ENCODE results near the gene OPRM1.

OPRM1 gene

GRCh38 chr6:154161689-154162088, 122.6 kb downstream of the OPRM1 start:
- CTCF ChIA-PET = interaction anchor here (5.7 kb wide), 1 partner anchor 114 kb away, joined by 54 read pairs; no protein-coding TSS in a partner anchor
- peak; percentile 49 for DNase-seq (ENCODE audit: extremely low spot score)
- TF ChIP-seq CTCF (IDR thresholded peaks at IDR 0.05; ENCODE audit: control extremely low read depth, extremely low read depth, low read depth, missing control alignments) = no peak
- POLR2A ChIA-PET = no interaction called here

- TF ChIP-seq CTCF (IDR thresholded peaks at IDR 0.05; ENCODE audit: control extremely low read depth, extremely low read depth, low read depth, missing control alignments) = no peak
- DNase-seq (ENCODE audit: extremely low spot score) = no peak
- CTCF ChIA-PET = interaction anchor here (0.9 to 2.6 kb wide), 6 partner anchors 9 to 113 kb away, joined by 3 to 10 read pairs (median 3); no protein-coding TSS in a partner anchor
- POLR2A ChIA-PET = no interaction called here
These were observed 125.4 kb downstream of the OPRM1 start for GRCh38 chr6:154164397-154164796.

- no peak for TF ChIP-seq CTCF (IDR thresholded peaks at IDR 0.05; ENCODE audit: control extremely low read depth, extremely low read depth, low read depth, missing control alignments)
- CTCF ChIA-PET = interaction anchor here (1.0 to 2.6 kb wide), 3 partner anchors 11 to 112 kb away, joined by 3 to 10 read pairs (median 5); no protein-coding TSS in a partner anchor
- POLR2A ChIA-PET = no interaction called here
- no peak for DNase-seq (ENCODE audit: extremely low spot score)
These were observed 126.4 kb downstream of the OPRM1 start for GRCh38 chr6:154165478-154165877.

- ChIA-PET POLR2A (no interaction called here), CTCF (interaction anchor here (1.0 to 1.1 kb wide), 2 partner anchors 14 to 111 kb away, joined by 3 read pairs; no protein-coding TSS in a partner anchor)
- TF ChIP-seq CTCF (IDR thresholded peaks at IDR 0.05; ENCODE audit: control extremely low read depth, extremely low read depth, low read depth, missing control alignments) = no peak
- DNase-seq (ENCODE audit: extremely low spot score) = no peak
These were observed 127.1 kb downstream of the OPRM1 start for GRCh38 chr6:154166140-154166539.

- DNase-seq (ENCODE audit: extremely low spot score) = no peak
- CTCF ChIA-PET = interaction anchor here (1.0 to 3.8 kb wide), 3 partner anchors 13 to 110 kb away, joined by 3 to 10 read pairs (median 3); no protein-coding TSS in a partner anchor
- POLR2A ChIA-PET = no interaction called here
- TF ChIP-seq CTCF (IDR thresholded peaks at IDR 0.05; ENCODE audit: control extremely low read depth, extremely low read depth, low read depth, missing control alignments) = no peak
These were observed 128.1 kb downstream of the OPRM1 start for GRCh38 chr6:154167126-154167525.

GRCh38 chr6:154169193-154169847, 130.3 kb downstream of the OPRM1 start:
- TF ChIP-seq CTCF (IDR thresholded peaks at IDR 0.05; ENCODE audit: control extremely low read depth, extremely low read depth, low read depth, missing control alignments) = no peak
- ChIA-PET CTCF (interaction anchor here (3.8 kb wide), 1 partner anchor 15 kb away, joined by 10 read pairs; no protein-coding TSS in a partner anchor), POLR2A (no interaction called here)
- DNase-seq (ENCODE audit: extremely low spot score) = no peak

Measured in GM10248 (cell line).